ENCODE measurements around the gene RSBN1.
"Not testable (repeated sequence)": the region's sequence is repeated elsewhere in the genome, so short reads cannot be mapped to it uniquely, and the experiment has no call there.

RSBN1 gene

DNA sequence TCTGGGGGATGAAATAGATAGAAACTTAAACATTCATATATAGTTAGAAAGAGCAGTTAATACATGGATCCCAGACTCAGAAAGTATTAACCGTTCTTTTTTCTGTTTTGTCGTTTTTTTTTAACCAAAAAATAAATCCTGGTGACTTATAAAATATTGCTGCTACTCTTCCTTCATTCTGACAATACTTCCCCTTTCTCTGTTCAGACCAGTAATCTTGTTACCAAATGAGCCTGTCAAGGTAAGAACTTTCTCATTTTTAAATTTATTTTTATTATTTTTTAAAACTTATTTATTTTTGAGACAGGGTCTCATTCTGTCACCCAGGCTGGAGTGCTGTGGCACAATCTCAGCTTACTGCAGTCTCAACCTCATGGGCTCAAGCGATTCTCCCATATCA, 45.5 kb upstream of the RSBN1 start:
- TF ChIP-seq LEF1 (IDR thresholded peaks at IDR 0.05; ENCODE audit: borderline replicate concordance) (no peak), SUZ12 (IDR thresholded peaks at IDR 0.05) (no peak)
- POLR2A ChIA-PET = no interaction called here
- no peak for DNase-seq (ENCODE audit: extremely low spot score)
- CTCF ChIA-PET = interaction anchor here (0.6 kb wide), 1 partner anchor 120 kb away, joined by 7 read pairs; no protein-coding TSS in a partner anchor

GRCh38 chr1:113856401-113856790, 44.1 kb upstream of the RSBN1 start:
- TF ChIP-seq FOXK2 (IDR thresholded peaks at IDR 0.05) (no peak), HDGF (IDR thresholded peaks at IDR 0.05; ENCODE audit: borderline replicate concordance) (no peak), LEF1 (IDR thresholded peaks at IDR 0.05; ENCODE audit: borderline replicate concordance) (no peak)
- TF ChIP-seq, protein P1, sequence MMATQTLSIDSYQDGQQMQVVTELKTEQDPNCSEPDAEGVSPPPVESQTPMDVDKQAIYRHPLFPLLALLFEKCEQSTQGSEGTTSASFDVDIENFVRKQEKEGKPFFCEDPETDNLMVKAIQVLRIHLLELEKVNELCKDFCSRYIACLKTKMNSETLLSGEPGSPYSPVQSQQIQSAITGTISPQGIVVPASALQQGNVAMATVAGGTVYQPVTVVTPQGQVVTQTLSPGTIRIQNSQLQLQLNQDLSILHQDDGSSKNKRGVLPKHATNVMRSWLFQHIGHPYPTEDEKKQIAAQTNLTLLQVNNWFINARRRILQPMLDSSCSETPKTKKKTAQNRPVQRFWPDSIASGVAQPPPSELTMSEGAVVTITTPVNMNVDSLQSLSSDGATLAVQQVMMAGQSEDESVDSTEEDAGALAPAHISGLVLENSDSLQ (IDR thresholded peaks at IDR 0.05) = no peak
- POLR2A ChIA-PET = interaction anchor here (1.8 kb wide), 1 partner anchor 48 kb away, joined by 4 read pairs; the partner anchor contains the start of genes AP4B1 and DCLRE1B
- no peak for DNase-seq (ENCODE audit: extremely low spot score)
- CTCF ChIA-PET = interaction anchor here (0.7 kb wide), 1 partner anchor 18 kb away, joined by 3 read pairs; no protein-coding TSS in a partner anchor

DNA sequence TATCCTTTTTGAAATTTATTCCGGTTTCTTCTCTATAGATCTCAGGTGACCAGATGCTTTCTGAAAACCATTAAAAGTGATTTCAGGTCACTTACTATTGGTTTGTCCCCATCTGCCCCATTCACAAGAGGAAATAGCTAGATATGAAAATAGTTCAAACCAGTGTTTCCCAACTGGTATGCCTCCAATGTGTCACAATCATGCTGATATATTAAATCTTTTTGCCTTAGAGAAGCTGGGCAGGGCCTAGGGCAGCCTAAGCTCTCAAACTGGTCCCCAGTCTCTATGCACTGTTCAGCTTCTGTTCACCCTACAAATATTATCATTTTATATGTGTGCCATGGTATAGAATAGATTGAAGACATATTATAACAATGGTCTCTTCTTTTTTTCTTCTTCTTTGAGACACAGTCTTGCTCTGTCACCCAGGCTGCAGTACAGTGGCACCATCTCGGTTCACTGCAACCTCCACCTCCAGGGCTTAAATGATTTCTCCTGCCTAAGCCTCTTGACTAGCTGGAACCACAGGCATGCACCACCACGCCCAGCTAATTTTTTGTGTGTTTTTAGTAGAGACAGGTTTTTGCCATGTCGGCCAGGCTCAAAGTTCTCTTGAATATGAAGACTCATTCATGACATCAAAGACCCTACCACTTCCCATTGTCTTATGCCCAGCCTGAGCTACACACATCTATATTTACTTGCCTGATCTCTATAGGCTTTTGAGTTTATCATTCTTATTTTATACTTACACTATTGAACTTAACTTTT, 43.5 kb upstream of the RSBN1 start:
- ChIA-PET POLR2A (interaction anchor here (1.8 kb wide), 1 partner anchor 49 kb away, joined by 4 read pairs; the partner anchor contains the start of genes AP4B1 and DCLRE1B), CTCF (interaction anchor here (0.7 kb wide), 1 partner anchor 18 kb away, joined by 3 read pairs; no protein-coding TSS in a partner anchor)
- no peak for TF ChIP-seq HDGF (IDR thresholded peaks at IDR 0.05; ENCODE audit: borderline replicate concordance)
- TF ChIP-seq CTBP1 (IDR thresholded peaks at IDR 0.05; ENCODE audit: borderline replicate concordance) = no peak
- no peak for TF ChIP-seq ELF4 (IDR thresholded peaks at IDR 0.05)
- no peak for TF ChIP-seq L3MBTL2 (conservative IDR thresholded peaks at IDR 0.05)
- no peak for TF ChIP-seq SP1 (IDR thresholded peaks at IDR 0.05)
- no peak for TF ChIP-seq FOXM1 (IDR thresholded peaks at IDR 0.05; ENCODE audit: borderline replicate concordance)
- TF ChIP-seq LEF1 (IDR thresholded peaks at IDR 0.05; ENCODE audit: borderline replicate concordance) = no peak
- no peak for TF ChIP-seq BHLHE40 (IDR thresholded peaks at IDR 0.05; ENCODE audit: borderline replicate concordance)
- no peak for TF ChIP-seq SUZ12 (IDR thresholded peaks at IDR 0.05)
- no peak for TF ChIP-seq ZNF384 (IDR thresholded peaks at IDR 0.05)
- TF ChIP-seq FOXA1 (IDR thresholded peaks at IDR 0.05) = no peak
- TF ChIP-seq TARDBP (IDR thresholded peaks at IDR 0.05) = no peak
- no peak for TF ChIP-seq NFRKB (IDR thresholded peaks at IDR 0.05)
- no peak for TF ChIP-seq FOXK2 (IDR thresholded peaks at IDR 0.05)
- TF ChIP-seq, protein P1 (IDR thresholded peaks at IDR 0.05) = no peak
- no peak for DNase-seq (ENCODE audit: extremely low spot score)

DNA sequence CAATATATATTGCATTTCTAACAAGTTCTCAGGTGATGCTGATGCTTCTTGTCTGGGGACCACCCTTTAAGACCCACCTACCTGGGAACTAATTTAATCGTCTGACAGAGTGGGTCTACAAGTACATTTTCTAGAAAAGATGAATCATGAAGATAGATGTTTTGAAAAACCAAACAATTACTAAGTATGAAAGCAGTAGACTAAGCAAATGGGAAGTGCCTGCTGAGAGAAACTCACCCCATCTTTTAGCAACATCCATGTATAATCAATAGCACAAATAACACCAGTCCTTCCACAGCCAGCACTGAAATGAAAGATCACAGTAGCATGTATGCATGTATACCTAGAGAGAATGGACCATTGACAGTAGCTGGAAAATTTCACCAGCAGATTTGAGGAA, 42.0 kb upstream of the RSBN1 start:
- no peak for TF ChIP-seq TARDBP (IDR thresholded peaks at IDR 0.05)
- no peak for TF ChIP-seq SUZ12 (IDR thresholded peaks at IDR 0.05)
- no peak for TF ChIP-seq ELF4 (IDR thresholded peaks at IDR 0.05)
- TF ChIP-seq, protein P1 (IDR thresholded peaks at IDR 0.05) = no peak
- no peak for TF ChIP-seq NFRKB (IDR thresholded peaks at IDR 0.05)
- TF ChIP-seq HDGF (IDR thresholded peaks at IDR 0.05; ENCODE audit: borderline replicate concordance) = no peak
- no peak for TF ChIP-seq ARNT (IDR thresholded peaks at IDR 0.05)
- no peak for TF ChIP-seq BHLHE40 (IDR thresholded peaks at IDR 0.05; ENCODE audit: borderline replicate concordance)
- no peak for TF ChIP-seq CTBP1 (IDR thresholded peaks at IDR 0.05; ENCODE audit: borderline replicate concordance)
- no peak for TF ChIP-seq L3MBTL2 (conservative IDR thresholded peaks at IDR 0.05)
- TF ChIP-seq FOXM1 (IDR thresholded peaks at IDR 0.05; ENCODE audit: borderline replicate concordance) = no peak
- TF ChIP-seq LEF1 (IDR thresholded peaks at IDR 0.05; ENCODE audit: borderline replicate concordance) = no peak
- no peak for TF ChIP-seq SP1 (IDR thresholded peaks at IDR 0.05)
- no peak for TF ChIP-seq ZNF384 (IDR thresholded peaks at IDR 0.05)
- no peak for TF ChIP-seq FOXK2 (IDR thresholded peaks at IDR 0.05)
- no peak for TF ChIP-seq FOXA1 (IDR thresholded peaks at IDR 0.05)
- POLR2A ChIA-PET = no interaction called here
- no peak for DNase-seq (ENCODE audit: extremely low spot score)
- CTCF ChIA-PET = no interaction called here

DNA sequence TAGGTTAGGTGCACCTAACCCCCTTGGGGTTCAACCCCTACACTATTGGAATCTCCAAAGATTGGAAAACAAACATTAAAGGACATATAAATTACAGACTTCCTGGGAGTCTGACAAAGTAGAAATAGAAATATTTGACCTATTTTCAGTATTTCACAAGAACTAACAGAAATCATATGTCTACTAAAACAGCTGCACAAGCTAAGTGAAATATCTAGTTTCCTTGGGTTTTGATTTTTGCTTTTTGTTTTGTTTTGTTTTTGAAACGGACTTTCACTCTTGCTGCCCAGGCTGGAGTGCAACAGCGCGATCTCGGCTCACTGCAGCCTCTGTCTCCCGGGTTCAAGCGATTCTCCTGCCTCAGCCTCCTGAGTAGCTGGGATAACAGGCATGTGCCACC, 40.4 kb upstream of the RSBN1 start:
- POLR2A ChIA-PET; DNase-seq (ENCODE audit: extremely low spot score); CTCF ChIA-PET: not testable (repeated sequence)

- ChIA-PET POLR2A (no interaction called here), CTCF (no interaction called here)
- TF ChIP-seq SUZ12 (IDR thresholded peaks at IDR 0.05) = no peak
- no peak for DNase-seq (ENCODE audit: extremely low spot score)
Observed at GRCh38 chr1:113850127-113850796, 38.0 kb upstream of the RSBN1 start.

DNA sequence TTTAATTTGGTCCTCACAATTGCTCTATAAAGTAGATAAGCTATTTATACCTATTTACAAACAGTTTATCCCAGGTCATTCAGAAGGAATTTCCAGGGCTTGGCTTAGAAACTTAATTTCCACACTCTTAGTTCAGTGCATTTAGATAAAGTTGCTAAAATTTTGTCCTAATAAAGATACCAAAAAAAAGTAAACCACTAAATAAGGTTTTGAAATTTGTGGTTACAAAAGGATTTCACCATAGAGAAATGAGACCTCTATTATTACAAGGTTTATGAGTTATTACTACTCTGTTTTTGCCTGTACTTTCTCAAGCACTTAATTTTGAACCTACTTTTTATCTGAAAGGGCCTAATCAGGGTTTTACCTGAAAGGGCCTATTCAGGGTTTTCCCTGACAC, 36.8 kb upstream of the RSBN1 start:
- no peak for TF ChIP-seq FOXM1 (IDR thresholded peaks at IDR 0.05; ENCODE audit: borderline replicate concordance)
- no peak for DNase-seq (ENCODE audit: extremely low spot score)
- ChIA-PET POLR2A (no interaction called here), CTCF (no interaction called here)
